Stimulated activated memory B cell treated with anti-CD40 and anti-IgM and Interleukin-4, amounts not matched to agents 10 μg/mL and 1 μg/mL and 100 μg/mL, for 72 hours (primary cell): ENCODE data around the gene CNR2.
"Not testable (repeated sequence)": the region's sequence is repeated elsewhere in the genome, so short reads cannot be mapped to it uniquely, and the experiment has no call there.

Experiments
- ATAC-seq: fragments of 150-1000 bp; cut with Tn5 transposase; 2 replicates; pipeline ENCODE4 v1.10.0; 2021
- H3K27ac Mint-ChIP-seq: one replicate; pipeline ENCODE4 v1.8.0; 2022; ENCODE audit warnings: mild to moderate bottlenecking, mixed read lengths
- H3K27me3 Mint-ChIP-seq: one replicate; pipeline ENCODE4 v1.8.0; 2022; ENCODE audit warnings: mixed read lengths
- H3K36me3 Mint-ChIP-seq: one replicate; pipeline ENCODE4 v1.8.0; 2022; ENCODE audit warnings: mixed read lengths
- H3K4me1 Mint-ChIP-seq: one replicate; pipeline ENCODE4 v1.8.0; 2022; ENCODE audit warnings: mixed read lengths
- H3K4me3 Mint-ChIP-seq: one replicate; pipeline ENCODE4 v1.8.0; 2022; ENCODE audit warnings: mild to moderate bottlenecking, moderate library complexity, mixed read lengths
- H3K9me3 Mint-ChIP-seq: one replicate; pipeline ENCODE4 v1.8.0; 2022; ENCODE audit warnings: mixed read lengths

Gene CNR2

DNA sequence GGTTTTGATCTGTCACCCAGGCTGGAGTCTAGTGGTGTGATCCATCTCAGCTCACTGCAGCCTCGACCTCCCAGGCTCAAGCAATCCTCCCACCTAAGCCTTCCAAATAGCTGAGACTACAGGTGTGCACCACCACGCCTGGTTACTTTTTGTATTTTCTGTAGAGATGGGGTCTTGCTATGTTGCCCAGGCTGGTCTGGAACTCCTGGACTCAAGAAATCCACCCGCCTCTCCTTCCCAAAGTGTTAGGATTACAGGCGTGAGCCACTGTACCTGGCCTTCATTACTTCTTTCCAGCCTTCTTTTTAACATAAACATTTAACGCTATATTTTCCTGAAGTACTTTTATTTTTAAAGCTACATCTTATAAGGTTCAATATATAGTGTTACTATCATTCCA lies 69.5 kb downstream of the CNR2 start:
- Mint-ChIP-seq H3K4me1 (peaks cover under 1% of the 10 kb centered on the region), H3K4me3 (no peak overlapping the region), H3K36me3 (peaks cover 34% of the 10 kb centered on the region), H3K9me3 (no peaks in the 10 kb centered on the region), H3K27me3 (no peaks in the 10 kb centered on the region), H3K27ac (no peak overlapping the region)
- no peak for ATAC-seq

DNA sequence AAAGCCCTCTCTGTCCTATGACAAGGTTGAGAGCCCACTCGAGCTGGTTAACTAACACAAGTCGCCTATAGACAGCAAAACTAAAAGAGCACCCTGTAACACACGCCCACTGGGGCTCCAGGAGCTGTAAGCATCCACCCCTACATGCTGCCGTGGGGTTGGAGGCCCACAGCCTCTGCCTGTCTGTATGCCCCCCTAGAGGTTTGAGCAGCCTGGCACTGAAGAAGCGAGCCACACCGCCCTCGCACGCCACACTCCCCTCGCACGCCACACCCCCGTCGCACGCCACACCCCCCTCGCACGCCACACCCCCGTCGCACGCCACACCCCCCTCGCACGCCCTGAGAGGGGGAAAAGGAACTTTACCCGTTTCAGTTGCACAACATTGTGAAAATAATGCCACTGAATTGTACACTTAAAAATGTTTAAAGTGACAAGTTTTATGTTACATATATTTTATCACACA lies 74.7 kb downstream of the CNR2 start:
- Mint-ChIP-seq H3K36me3 (no peaks in the 10 kb centered on the region), H3K27me3 (no peaks in the 10 kb centered on the region), H3K4me1 (peaks cover 24% of the 10 kb centered on the region), H3K9me3 (no peaks in the 10 kb centered on the region), H3K27ac (peak overlapping the region; percentile 86), H3K4me3 (peak overlapping the region; percentile 72)
- ATAC-seq = peak; percentile 99

DNA sequence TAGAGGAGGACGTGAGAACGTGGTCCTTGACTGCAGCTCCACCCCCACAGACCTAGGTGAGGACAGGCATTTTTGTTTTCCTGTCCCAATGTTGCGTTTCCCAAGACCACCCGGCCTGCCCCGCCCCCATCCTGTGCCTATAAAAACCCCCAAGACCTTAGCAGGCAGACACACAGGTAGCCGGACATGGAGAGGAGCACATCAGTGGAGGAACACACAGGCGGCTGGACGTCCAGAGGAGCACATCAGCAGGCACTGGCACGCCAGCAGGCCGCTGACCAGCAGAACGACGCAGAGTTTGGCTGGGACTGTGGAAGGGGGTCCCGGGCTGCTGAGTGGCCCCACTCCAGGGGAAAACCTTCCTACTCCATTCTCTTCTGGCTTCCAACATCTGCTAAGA lies 75.3 kb downstream of the CNR2 start:
- Mint-ChIP-seq H3K27me3 (no peaks in the 10 kb centered on the region), H3K4me3 (peak overlapping the region; percentile 72), H3K36me3 (no peaks in the 10 kb centered on the region), H3K9me3 (no peaks in the 10 kb centered on the region), H3K4me1 (peaks cover 24% of the 10 kb centered on the region), H3K27ac (peak overlapping the region; percentile 86)
- peak; percentile 4 for ATAC-seq

DNA sequence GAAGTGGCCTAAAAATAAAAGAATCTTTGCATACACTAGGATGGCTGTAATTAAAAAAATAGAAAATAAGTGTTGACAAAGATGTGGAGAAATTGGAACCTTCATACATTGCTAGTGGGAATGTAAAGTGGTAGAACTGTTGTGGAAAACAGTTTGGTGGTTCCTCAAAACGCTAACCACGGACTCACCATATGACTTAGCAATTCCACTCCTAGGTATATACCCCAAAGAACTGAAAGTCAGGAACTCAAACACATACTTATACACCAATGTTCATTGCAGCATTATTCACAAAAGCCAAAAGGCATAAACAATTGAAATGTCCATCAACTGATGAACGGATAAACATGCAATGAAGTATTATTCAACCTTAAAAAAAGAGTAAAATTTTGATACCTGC lies 77.1 kb downstream of the CNR2 start:
- no peaks in the 10 kb centered on the region for H3K9me3 Mint-ChIP-seq
- H3K4me3 Mint-ChIP-seq = no peak overlapping the region
- no peak overlapping the region for H3K27ac Mint-ChIP-seq
- no peaks in the 10 kb centered on the region for H3K27me3 Mint-ChIP-seq
- ATAC-seq = peak; percentile 62
- peaks cover 24% of the 10 kb centered on the region for H3K4me1 Mint-ChIP-seq
- H3K36me3 Mint-ChIP-seq = no peaks in the 10 kb centered on the region

DNA sequence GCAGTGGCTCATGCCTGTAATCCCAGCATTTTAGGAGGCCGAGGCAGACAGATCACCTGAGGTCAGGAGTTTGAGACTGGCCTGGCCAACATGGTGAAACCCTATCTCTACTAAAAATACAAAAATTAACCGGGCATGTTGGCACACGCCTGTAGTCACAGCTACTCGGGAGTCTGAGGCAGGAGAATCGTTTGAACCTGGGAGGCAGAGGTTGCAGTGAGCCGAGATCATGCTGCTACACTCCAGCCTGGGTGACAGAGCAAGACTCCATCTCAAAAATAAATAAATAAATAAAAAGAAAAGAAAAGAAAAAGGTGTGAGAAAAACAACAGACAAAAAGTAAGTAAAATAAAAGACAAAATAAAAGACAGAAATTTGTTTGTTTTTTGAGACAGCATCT lies 79.0 kb downstream of the CNR2 start:
- H3K9me3 Mint-ChIP-seq, H3K4me3 Mint-ChIP-seq, H3K36me3 Mint-ChIP-seq, H3K27me3 Mint-ChIP-seq, ATAC-seq, H3K27ac Mint-ChIP-seq: not testable (repeated sequence)
- H3K4me1 Mint-ChIP-seq = peaks cover 24% of the 10 kb centered on the region

DNA sequence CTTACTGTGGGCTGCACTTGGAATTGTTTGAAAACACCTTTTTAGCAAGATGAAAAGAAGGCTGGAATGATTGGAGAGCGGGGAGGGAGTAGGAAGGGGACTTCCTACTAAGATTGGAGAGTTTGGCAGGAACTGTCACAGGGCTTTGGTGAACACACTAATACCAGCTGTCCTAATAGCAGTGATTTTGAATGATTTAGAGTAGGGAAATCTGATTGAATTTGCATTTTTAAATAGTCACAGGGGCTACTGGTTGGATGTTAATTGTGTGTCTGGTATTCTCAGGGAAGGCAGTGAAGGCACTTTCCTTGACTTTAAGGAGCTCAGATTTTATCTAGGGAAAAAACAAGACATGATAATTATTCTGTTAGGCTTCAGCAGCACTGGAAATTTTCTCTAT lies 85.4 kb downstream of the CNR2 start:
- H3K27ac Mint-ChIP-seq = no peak overlapping the region
- no peak overlapping the region for H3K4me3 Mint-ChIP-seq
- H3K9me3 Mint-ChIP-seq = no peaks in the 10 kb centered on the region
- ATAC-seq = no peak
- no peaks in the 10 kb centered on the region for H3K36me3 Mint-ChIP-seq
- H3K27me3 Mint-ChIP-seq = no peaks in the 10 kb centered on the region
- peaks cover 20% of the 10 kb centered on the region for H3K4me1 Mint-ChIP-seq

DNA sequence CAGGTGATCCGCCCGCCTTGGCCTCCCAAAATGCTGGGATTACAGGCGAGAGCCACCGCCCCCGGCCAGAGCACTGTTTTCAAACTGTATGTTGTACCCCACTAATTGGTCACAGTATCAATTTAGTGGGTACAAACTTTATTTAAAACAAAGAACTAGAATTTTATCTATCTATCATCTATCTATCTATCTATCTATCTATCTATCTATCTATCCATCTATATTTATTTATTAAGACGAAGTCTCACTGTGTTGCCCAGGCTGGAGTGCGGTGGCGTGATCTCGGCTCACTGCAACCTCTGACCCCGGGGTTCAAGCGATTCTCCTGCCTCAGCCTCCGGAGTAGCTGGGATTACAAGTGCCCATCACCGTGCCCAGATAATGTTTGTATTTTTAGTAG lies 86.6 kb downstream of the CNR2 start:
- H3K27me3 Mint-ChIP-seq, H3K9me3 Mint-ChIP-seq, ATAC-seq, H3K36me3 Mint-ChIP-seq: not testable (repeated sequence)
- H3K27ac Mint-ChIP-seq = peak overlapping the region; percentile 98
- peaks cover 25% of the 10 kb centered on the region for H3K4me1 Mint-ChIP-seq
- peak overlapping the region; percentile 41 for H3K4me3 Mint-ChIP-seq

DNA sequence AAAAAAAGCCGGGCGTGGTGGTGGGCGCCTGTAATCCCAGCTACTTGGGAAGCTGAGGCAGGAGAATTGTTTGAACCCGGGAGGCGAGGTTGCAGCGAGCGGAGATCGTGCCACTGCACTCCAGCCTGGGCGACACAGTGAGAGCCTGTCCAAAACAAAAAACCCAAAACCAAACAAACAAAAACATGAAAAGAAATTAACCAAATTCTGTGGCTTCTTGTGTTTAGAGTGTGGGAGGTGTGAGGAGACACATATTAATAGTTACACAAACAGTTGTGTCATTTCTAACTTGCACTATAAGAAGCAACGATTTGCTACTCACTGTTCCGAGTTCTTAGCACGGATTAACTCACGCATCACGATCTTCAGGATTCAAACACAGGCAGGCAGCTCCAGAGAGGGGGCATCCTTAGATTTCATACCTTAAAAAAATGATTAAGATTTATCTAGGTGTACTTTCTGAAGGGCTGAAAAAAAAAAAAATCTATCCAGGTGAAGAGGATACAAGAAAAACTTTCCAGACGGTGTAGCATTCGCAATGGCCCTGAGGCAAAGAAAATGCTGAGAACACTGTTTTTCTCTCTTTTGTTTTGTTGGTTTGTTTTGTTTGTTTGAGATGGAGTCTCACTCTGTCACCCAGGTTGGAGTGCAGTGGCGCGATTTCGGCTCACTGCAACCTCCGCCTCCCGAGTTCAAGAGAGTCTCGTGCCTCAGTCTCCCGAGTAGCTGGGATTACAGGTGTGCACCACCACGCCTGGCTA lies 87.2 kb downstream of the CNR2 start:
- peak; percentile 69 for ATAC-seq
- H3K4me1 Mint-ChIP-seq = peaks cover 27% of the 10 kb centered on the region
- H3K36me3 Mint-ChIP-seq = no peaks in the 10 kb centered on the region
- peak overlapping the region; percentile 98 for H3K27ac Mint-ChIP-seq
- no peaks in the 10 kb centered on the region for H3K9me3 Mint-ChIP-seq
- H3K27me3 Mint-ChIP-seq = no peaks in the 10 kb centered on the region
- peak overlapping the region; percentile 93 for H3K4me3 Mint-ChIP-seq

DNA sequence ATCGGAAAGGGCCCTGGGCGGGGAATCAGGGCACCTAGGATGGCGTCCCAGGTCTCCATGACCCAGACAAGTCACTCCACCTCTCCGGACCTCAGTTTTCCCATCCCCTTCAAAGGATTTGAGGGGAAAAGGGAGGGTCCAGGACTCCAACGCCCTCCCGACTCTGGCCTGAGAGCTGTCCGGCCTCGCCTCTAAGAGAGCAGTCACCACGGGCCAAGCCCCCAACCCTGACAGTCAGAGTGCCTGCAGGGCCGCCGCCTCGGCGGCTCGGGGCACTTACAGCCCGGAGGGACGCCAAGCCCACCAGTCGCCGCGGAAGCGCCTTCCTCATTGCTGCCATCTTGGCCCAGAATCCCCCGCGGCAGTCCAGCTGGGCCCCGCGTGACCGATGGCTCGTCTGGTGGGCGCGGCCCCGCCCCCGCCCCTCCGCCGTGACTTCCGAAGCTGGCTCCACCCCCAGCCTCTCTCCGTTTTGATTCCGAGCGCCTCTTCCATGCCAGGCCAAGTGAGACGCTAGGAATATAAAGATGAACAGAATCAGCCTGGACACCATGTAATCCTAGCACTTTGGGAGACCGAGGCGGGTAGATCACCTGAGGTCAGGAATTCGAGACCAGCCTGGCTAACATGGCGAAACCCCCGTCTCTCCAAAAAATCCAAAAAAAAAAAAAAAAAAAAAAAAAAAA lies 87.9 kb downstream of the CNR2 start, which contains the start of gene HMGCL:
TSS of gene HMGCL (minus strand) at position 354 of the 686 bp plus-strand sequence. CDS start at position 340, 14 bp downstream.
- Mint-ChIP-seq H3K36me3 (peaks cover 3% of the 10 kb centered on the region), H3K4me3 (peak within 1 kb of the TSS; percentile 93), H3K4me1 (peaks cover 27% of the 10 kb centered on the region), H3K27ac (peak within 1 kb of the TSS; percentile 98), H3K27me3 (no peaks in the 10 kb centered on the region), H3K9me3 (no peaks in the 10 kb centered on the region)
- peak; percentile 96 for ATAC-seq

DNA sequence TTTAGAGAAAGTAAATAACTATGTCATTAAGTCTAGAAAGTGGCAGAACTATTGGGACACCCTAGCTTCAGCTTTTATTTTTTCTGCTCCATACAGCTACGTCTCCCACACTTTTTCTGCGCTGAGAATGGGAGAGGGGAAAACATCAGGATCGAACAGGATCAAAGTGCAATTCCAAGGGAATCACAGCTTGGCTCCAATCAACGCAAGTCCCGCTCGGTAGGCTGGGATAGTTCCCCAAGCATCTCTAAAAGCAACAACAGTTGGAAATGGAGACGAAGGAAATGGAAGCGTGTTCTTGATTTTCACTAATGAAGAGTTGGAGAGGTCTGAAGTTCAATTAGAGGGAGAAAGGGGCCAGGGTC lies 88.5 kb downstream of the CNR2 start:
- ATAC-seq = no peak
- Mint-ChIP-seq H3K27me3 (no peaks in the 10 kb centered on the region), H3K9me3 (no peaks in the 10 kb centered on the region), H3K4me1 (peaks cover 27% of the 10 kb centered on the region), H3K4me3 (peak overlapping the region; percentile 93), H3K27ac (peak overlapping the region; percentile 98), H3K36me3 (peaks cover 6% of the 10 kb centered on the region)

DNA sequence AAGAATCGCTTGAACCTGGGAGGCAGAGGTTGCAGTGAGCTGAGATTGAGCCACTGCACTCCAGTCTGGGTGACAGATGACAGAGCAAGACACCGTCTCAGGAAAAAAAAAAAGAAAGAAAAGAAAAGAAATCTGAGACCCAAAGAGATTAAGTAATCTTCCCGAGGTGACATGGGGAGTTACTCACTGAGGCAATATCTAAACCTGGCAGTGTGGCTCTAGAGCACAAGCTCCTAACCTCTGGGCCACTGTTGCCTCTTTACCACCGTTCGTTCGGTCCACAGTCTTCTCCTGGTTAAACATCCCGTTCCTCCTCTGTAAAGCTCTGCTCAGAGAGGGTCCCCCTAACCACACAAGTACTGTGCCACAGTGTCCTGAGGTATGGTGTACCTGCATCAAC lies 89.4 kb downstream of the CNR2 start:
- Mint-ChIP-seq H3K27me3 (no peaks in the 10 kb centered on the region), H3K4me3 (peak overlapping the region; percentile 40), H3K9me3 (no peaks in the 10 kb centered on the region), H3K4me1 (peaks cover 27% of the 10 kb centered on the region), H3K27ac (no peak overlapping the region), H3K36me3 (peaks cover 6% of the 10 kb centered on the region)
- no peak for ATAC-seq
